ENCODE measurements around the gene TREML1. TPM values are rescaled to one million over a fixed set of nuclear protein-coding genes. Genes with fewer than 3 reads are reported as not detected.
"Not testable (repeated sequence)": the region's sequence is repeated elsewhere in the genome, so short reads cannot be mapped to it uniquely, and the experiment has no call there.

TREML1 gene
- not detected in 2 replicates for total RNA-seq (2014; rRNA removed; shearing (Covaris generic))

GRCh38 chr6:41153992-41154625 lies at the start of gene TREML1:
Gene TREML1, minus strand, starts transcription at chr6:41154347. Its CDS starts 59 bp downstream, at chr6:41154288.
- no peak for DNase-seq (ENCODE audit: low spot score)

- DNase-seq (ENCODE audit: low spot score), result no peak
These were observed 47.6 kb upstream of the TREML1 start for GRCh38 chr6:41201764-41202173.

GRCh38 chr6:41200901-41201763 lies 47.0 kb upstream of the TREML1 start, which contains the start of gene TREML2:
Gene TREML2, minus strand, starts transcription at chr6:41201149. Its CDS starts 141 bp downstream, at chr6:41201008.
- no peak for DNase-seq (ENCODE audit: low spot score)

GRCh38 chr6:41200296-41200900 lies 46.3 kb upstream of the TREML1 start:
- DNase-seq (ENCODE audit: low spot score), result peak; percentile 46

- DNase-seq (ENCODE audit: low spot score), result no peak
These were observed 45.6 kb upstream of the TREML1 start for GRCh38 chr6:41199552-41200246.

- no peak for DNase-seq (ENCODE audit: low spot score)
These were observed 43.1 kb upstream of the TREML1 start for GRCh38 chr6:41197234-41197633.

GRCh38 chr6:41194386-41194785 lies 40.2 kb upstream of the TREML1 start:
- no peak for DNase-seq (ENCODE audit: low spot score)

- DNase-seq (ENCODE audit: low spot score), result no peak
These were observed 39.7 kb upstream of the TREML1 start for GRCh38 chr6:41193884-41194283.

- no peak for DNase-seq (ENCODE audit: low spot score)
These were observed 39.1 kb upstream of the TREML1 start for GRCh38 chr6:41193171-41193734.

GRCh38 chr6:41191569-41191968 lies 37.4 kb upstream of the TREML1 start:
- DNase-seq (ENCODE audit: low spot score), result no peak

GRCh38 chr6:41190791-41191190 lies 36.6 kb upstream of the TREML1 start:
- DNase-seq (ENCODE audit: low spot score), result no peak

GRCh38 chr6:41189967-41190366 lies 35.8 kb upstream of the TREML1 start:
- DNase-seq (ENCODE audit: low spot score), result no peak

GRCh38 chr6:41189046-41189445 lies 34.9 kb upstream of the TREML1 start:
- DNase-seq (ENCODE audit: low spot score), result not testable (repeated sequence)

- no peak for DNase-seq (ENCODE audit: low spot score)
These were observed 34.1 kb upstream of the TREML1 start for GRCh38 chr6:41187924-41188886.

GRCh38 chr6:41186031-41186562 lies 31.9 kb upstream of the TREML1 start:
- no peak for DNase-seq (ENCODE audit: low spot score)

GRCh38 chr6:41184761-41185160 lies 30.6 kb upstream of the TREML1 start:
- DNase-seq (ENCODE audit: low spot score), result no peak

- DNase-seq (ENCODE audit: low spot score), result peak; percentile 36
These were observed 28.2 kb upstream of the TREML1 start for GRCh38 chr6:41182069-41183034.

- no peak for DNase-seq (ENCODE audit: low spot score)
These were observed 27.4 kb upstream of the TREML1 start for GRCh38 chr6:41181566-41181965.

GRCh38 chr6:41179163-41179562 lies 25.0 kb upstream of the TREML1 start:
- DNase-seq (ENCODE audit: low spot score), result no peak

Data from A172 (cell line).